DND-41 (cell line): ENCODE results near the gene PRTG.
"Not testable (repeated sequence)": the region's sequence is repeated elsewhere in the genome, so short reads cannot be mapped to it uniquely, and the experiment has no call there.

Experiments
- ATAC-seq: fragments of 200-7000 bp; cut with Tn5 transposase; 3 replicates; pipeline ENCODE4 v1.9.1; 2021; ENCODE audit warnings: low read depth; ENCODE audit not compliant: insufficient read depth
- DNase-seq: peaks from one replicate; pipeline ENCODE4 v3.0.0-alpha.2; 2020
- H2AFZ ChIP-seq: 2 replicates; pipeline ENCODE4 v1.6.0; 2012; ENCODE audit warnings: low read depth, low read length
- H3K27ac ChIP-seq: 2 replicates; pipeline ENCODE4 v1.5.1; 2012; ENCODE audit warnings: low read length, inconsistent platforms
- H3K27me3 ChIP-seq: fragments of 200-600 bp; sonication (generic); 2 replicates; pipeline ENCODE4 v1.6.0; 2012; ENCODE audit warnings: low read length, mild to moderate bottlenecking, inconsistent platforms; ENCODE audit not compliant: insufficient read depth, poor library complexity
- H3K36me3 ChIP-seq: 2 replicates; pipeline ENCODE4 v1.5.1; 2012; ENCODE audit warnings: low read length, inconsistent platforms; ENCODE audit not compliant: insufficient read depth
- H3K4me1 ChIP-seq: 2 replicates; pipeline ENCODE4 v1.5.1; 2012; ENCODE audit warnings: mild to moderate bottlenecking, low read length; ENCODE audit not compliant: insufficient read depth
- H3K4me2 ChIP-seq: 2 replicates; pipeline ENCODE4 v1.6.0; 2012; ENCODE audit warnings: mild to moderate bottlenecking, moderate library complexity, low read length, inconsistent platforms; ENCODE audit not compliant: insufficient read depth
- H3K4me3 ChIP-seq, 2 experiments: fragments of 200-600 bp in 1 of 2; shearing (Covaris generic) in 1 of 2; 2 replicates each; pipeline ENCODE4 v1.5.1; 2012 to 2016; ENCODE audit warnings: inconsistent platforms in 2 of 2, low read length in 2 of 2, mild to moderate bottlenecking in 2 of 2, low read depth in 1 of 2, moderate library complexity in 1 of 2
- H3K79me2 ChIP-seq: 2 replicates; pipeline ENCODE4 v1.6.0; 2012; ENCODE audit warnings: low read length, inconsistent platforms; ENCODE audit not compliant: insufficient read depth
- H3K9ac ChIP-seq: 2 replicates; pipeline ENCODE4 v1.6.0; 2012; ENCODE audit warnings: low read depth, mild to moderate bottlenecking, inconsistent platforms, low read length, moderate library complexity
- H3K9me3 ChIP-seq: 2 replicates; pipeline ENCODE4 v1.5.1; 2012; ENCODE audit warnings: low read length, moderate library complexity, mild to moderate bottlenecking, inconsistent platforms; ENCODE audit not compliant: insufficient read depth, severe bottlenecking
- H4K20me1 ChIP-seq: 2 replicates; pipeline ENCODE4 v1.6.0; 2012; ENCODE audit warnings: low read length; ENCODE audit not compliant: insufficient read depth
- CTCF ChIP-seq: IDR thresholded peaks from 2 replicates; pipeline ENCODE4 v1.5.1; 2012; ENCODE audit warnings: borderline replicate concordance, low read length, moderate library complexity, mild to moderate bottlenecking; ENCODE audit not compliant: poor library complexity, severe bottlenecking; ENCODE audit errors: extremely low read depth
- EZH2 ChIP-seq: IDR thresholded peaks from 3 replicates; pipeline ENCODE4 v1.6.1; 2012; ENCODE audit warnings: borderline replicate concordance, low read depth, mild to moderate bottlenecking, moderate library complexity, low read length, inconsistent platforms; ENCODE audit not compliant: severe bottlenecking

PRTG gene

GRCh38 chr15:55786341-55786740 is 43.4 kb upstream of the PRTG start:
- Histone ChIP-seq H3K4me3 (no peak overlapping the region), H3K27ac (no peak overlapping the region), H4K20me1 (no peaks in the 10 kb centered on the region), H3K4me1 (no peaks in the 10 kb centered on the region), H3K9me3 (no peaks in the 10 kb centered on the region), H3K27me3 (no peaks in the 10 kb centered on the region), H3K36me3 (no peaks in the 10 kb centered on the region), H2AFZ (no peak overlapping the region), H3K9ac (no peak overlapping the region), H3K79me2 (no peaks in the 10 kb centered on the region), H3K4me2 (no peak overlapping the region)
- no peak for DNase-seq
- ATAC-seq: no peak
- TF ChIP-seq CTCF (no peak), EZH2 (no peak)

- H3K27me3 ChIP-seq, H3K9ac ChIP-seq, DNase-seq, H4K20me1 ChIP-seq, ATAC-seq, H3K27ac ChIP-seq, H3K4me2 ChIP-seq, H3K4me3 ChIP-seq, H3K9me3 ChIP-seq, H2AFZ ChIP-seq, H3K79me2 ChIP-seq, H3K4me1 ChIP-seq, H3K36me3 ChIP-seq: not testable (repeated sequence)
These were observed 42.6 kb upstream of the PRTG start for GRCh38 chr15:55785593-55785992.

- Histone ChIP-seq H2AFZ (no peak overlapping the region), H4K20me1 (no peaks in the 10 kb centered on the region), H3K9me3 (no peaks in the 10 kb centered on the region), H3K4me3 (no peak overlapping the region), H3K27me3 (no peaks in the 10 kb centered on the region), H3K4me1 (no peaks in the 10 kb centered on the region), H3K79me2 (no peaks in the 10 kb centered on the region), H3K9ac (no peak overlapping the region), H3K4me2 (no peak overlapping the region), H3K27ac (no peak overlapping the region), H3K36me3 (no peaks in the 10 kb centered on the region)
- DNase-seq (no peak), ATAC-seq (no peak)
- TF ChIP-seq CTCF (no peak), EZH2 (no peak)
These were observed 41.3 kb upstream of the PRTG start for GRCh38 chr15:55784286-55784685.

- Histone ChIP-seq H4K20me1 (no peaks in the 10 kb centered on the region), H2AFZ (no peak overlapping the region), H3K4me2 (no peak overlapping the region), H3K79me2 (no peaks in the 10 kb centered on the region), H3K4me3 (no peak overlapping the region), H3K27me3 (no peaks in the 10 kb centered on the region), H3K9me3 (no peaks in the 10 kb centered on the region), H3K4me1 (no peaks in the 10 kb centered on the region), H3K27ac (no peak overlapping the region), H3K9ac (no peak overlapping the region), H3K36me3 (no peaks in the 10 kb centered on the region)
- DNase-seq (no peak), ATAC-seq (no peak)
- TF ChIP-seq CTCF (no peak), EZH2 (no peak)
These were observed 39.9 kb upstream of the PRTG start for GRCh38 chr15:55782901-55783300.
